ENCODE data around the gene AHI1.

GRCh38 chr6:135270676-135271536, 226.6 kb downstream of the AHI1 start:
- TF ChIP-seq ZNF556 (CRISPR knock-in tag; IDR thresholded peaks at IDR 0.05; ENCODE audit: borderline replicate concordance) = no peak
- no peak for TF ChIP-seq NCOR1 (IDR thresholded peaks at IDR 0.05; ENCODE audit: borderline replicate concordance, low read length)
- no peak for TF ChIP-seq ETV6 (CRISPR knock-in tag; conservative IDR thresholded peaks at IDR 0.05)
- no peak for TF ChIP-seq ZNF629 (CRISPR knock-in tag; conservative IDR thresholded peaks at IDR 0.05)
- no peak for TF ChIP-seq ETV5 (CRISPR knock-in tag; IDR thresholded peaks at IDR 0.05; ENCODE audit: borderline replicate concordance)
- TF ChIP-seq ARHGAP35 (CRISPR knock-in tag; IDR thresholded peaks at IDR 0.05; ENCODE audit: borderline replicate concordance) = no peak
- no peak for TF ChIP-seq IKZF1 (IDR thresholded peaks at IDR 0.05)
